Neuron (in vitro differentiated cells): Measurements from ENCODE around the gene APLF.
"Not testable (repeated sequence)": the region's sequence is repeated elsewhere in the genome, so short reads cannot be mapped to it uniquely, and the experiment has no call there.

Experiments used
- H2AFZ ChIP-seq: one replicate; pipeline ENCODE4 v1.6.1; 2013; ENCODE audit warnings: low read depth, mild to moderate bottlenecking, inconsistent platforms, low read length, moderate library complexity
- H3K27me3 ChIP-seq: one replicate; pipeline ENCODE4 v1.6.1; 2013; ENCODE audit warnings: low read length; ENCODE audit not compliant: insufficient read depth
- H3K36me3 ChIP-seq: one replicate; pipeline ENCODE4 v1.6.1; 2013; ENCODE audit warnings: low read length; ENCODE audit not compliant: insufficient read depth
- H3K4me1 ChIP-seq: one replicate; pipeline ENCODE4 v1.6.1; 2013; ENCODE audit warnings: low read length; ENCODE audit not compliant: insufficient read depth
- H3K4me3 ChIP-seq: 2 replicates; pipeline ENCODE4 v1.5.1; 2013; ENCODE audit warnings: mild to moderate bottlenecking, low read length, moderate library complexity
- H3K9me3 ChIP-seq: one replicate; pipeline ENCODE4 v1.6.1; 2013; ENCODE audit warnings: low read length

Gene APLF

DNA sequence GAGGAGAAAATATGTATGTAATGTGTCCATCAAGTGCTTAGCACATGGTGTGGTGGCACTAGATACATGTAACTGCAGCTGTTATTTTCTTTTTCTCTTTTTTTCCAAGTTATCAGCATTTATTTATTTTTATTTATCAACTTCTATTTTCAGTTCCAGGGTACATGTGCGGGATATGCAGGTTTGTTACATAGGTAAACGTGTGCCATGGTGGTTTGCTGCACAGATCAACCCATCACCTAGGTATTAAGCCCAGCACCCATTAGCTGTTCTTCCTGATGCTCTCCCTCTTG, 128.1 kb downstream of the APLF start:
- not testable (repeated sequence) for H2AFZ ChIP-seq, H3K9me3 ChIP-seq, H3K4me1 ChIP-seq, H3K27me3 ChIP-seq, H3K36me3 ChIP-seq, H3K4me3 ChIP-seq

DNA sequence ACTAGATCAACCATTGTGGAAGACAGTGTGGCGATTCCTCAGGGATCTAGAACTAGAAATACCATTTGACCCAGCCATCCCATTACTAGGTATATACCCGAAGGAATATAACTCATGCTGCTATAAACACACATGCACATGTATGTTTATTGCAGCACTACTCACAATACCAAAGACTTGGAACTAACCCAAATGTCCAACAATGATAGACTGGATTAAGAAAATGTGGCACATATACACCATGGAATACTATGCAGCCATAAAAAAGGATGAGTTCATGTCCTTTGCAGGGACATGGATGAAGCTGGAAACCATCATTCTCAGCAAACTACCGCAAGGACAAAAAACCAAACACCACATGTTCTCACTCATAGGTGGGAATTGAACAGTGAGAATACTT, 133.1 kb downstream of the APLF start:
- H2AFZ ChIP-seq, H3K9me3 ChIP-seq, H3K36me3 ChIP-seq, H3K27me3 ChIP-seq, H3K4me1 ChIP-seq, H3K4me3 ChIP-seq: not testable (repeated sequence)

DNA sequence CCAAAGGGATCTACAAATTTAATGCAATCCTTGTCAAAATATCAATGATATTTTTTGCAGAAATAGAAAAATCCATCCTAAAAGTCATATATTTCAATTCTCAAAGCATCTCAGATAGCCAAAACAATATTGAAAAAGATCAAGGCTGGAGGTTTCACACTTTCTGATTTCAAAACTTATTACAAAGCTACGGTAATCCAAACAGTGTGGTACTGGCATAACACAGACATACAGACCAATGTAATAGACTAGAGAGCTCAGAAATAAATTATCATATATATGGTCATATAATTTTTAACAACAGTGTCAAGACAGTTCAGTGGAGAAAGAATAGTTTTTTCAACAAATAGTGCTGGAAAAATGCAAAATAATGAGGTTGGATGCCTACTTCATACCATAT, 135.7 kb downstream of the APLF start:
- no peaks in the 10 kb centered on the region for H3K36me3 ChIP-seq
- H3K27me3 ChIP-seq = no peaks in the 10 kb centered on the region
- no peaks in the 10 kb centered on the region for H3K4me1 ChIP-seq
- no peak overlapping the region for H3K4me3 ChIP-seq
- H2AFZ ChIP-seq = no peak overlapping the region
- H3K9me3 ChIP-seq = peaks cover 2% of the 10 kb centered on the region

DNA sequence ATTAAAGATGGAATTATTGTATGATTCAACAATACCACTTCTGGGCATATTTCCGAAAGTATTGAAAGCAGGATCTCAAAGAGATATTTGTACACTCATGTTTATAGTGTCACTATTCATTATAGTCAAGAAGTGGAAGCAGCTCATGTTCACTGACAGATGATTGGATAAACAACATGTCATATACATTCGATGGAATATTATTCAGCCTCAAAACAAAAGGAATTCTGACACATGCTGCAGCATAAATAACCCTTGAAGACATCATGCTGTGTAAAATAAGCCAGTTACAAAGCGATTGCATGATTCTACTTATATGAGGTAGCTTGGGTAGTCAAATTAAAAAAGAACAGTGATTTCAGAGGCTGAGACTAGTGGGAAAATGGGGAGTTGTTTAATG, 136.7 kb downstream of the APLF start:
- H3K4me1 ChIP-seq = no peaks in the 10 kb centered on the region
- no peaks in the 10 kb centered on the region for H3K36me3 ChIP-seq
- H2AFZ ChIP-seq = no peak overlapping the region
- peaks cover 2% of the 10 kb centered on the region for H3K9me3 ChIP-seq
- no peaks in the 10 kb centered on the region for H3K27me3 ChIP-seq
- H3K4me3 ChIP-seq = no peak overlapping the region

GRCh38 chr2:68605939-68606338, 138.6 kb downstream of the APLF start:
- no peaks in the 10 kb centered on the region for H3K27me3 ChIP-seq
- no peak overlapping the region for H3K4me3 ChIP-seq
- no peak overlapping the region for H2AFZ ChIP-seq
- no peaks in the 10 kb centered on the region for H3K36me3 ChIP-seq
- H3K4me1 ChIP-seq = no peaks in the 10 kb centered on the region
- peaks cover 2% of the 10 kb centered on the region for H3K9me3 ChIP-seq

DNA sequence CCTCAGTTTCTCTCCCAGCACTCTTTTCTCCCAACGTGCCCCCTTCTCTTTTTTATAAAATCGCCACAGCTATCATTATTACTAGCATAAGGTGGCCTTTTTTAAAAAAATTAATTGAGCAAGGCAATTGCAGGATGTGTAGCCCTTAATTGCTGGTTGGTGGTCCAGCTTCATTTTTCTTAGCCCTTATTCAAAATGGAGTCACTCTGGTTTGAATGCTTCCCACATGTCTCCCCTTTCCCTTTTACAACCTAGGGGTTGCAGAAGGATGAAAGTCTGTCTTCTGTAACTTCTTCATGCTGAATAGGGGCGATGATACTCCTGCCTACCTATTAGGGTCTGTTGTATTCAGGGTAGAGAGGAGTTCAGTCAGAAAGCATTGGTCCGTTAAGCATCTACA, 139.4 kb downstream of the APLF start:
- Histone ChIP-seq H2AFZ (no peak overlapping the region), H3K4me3 (no peak overlapping the region), H3K27me3 (no peaks in the 10 kb centered on the region), H3K36me3 (no peaks in the 10 kb centered on the region), H3K9me3 (peaks cover 2% of the 10 kb centered on the region), H3K4me1 (no peaks in the 10 kb centered on the region)

- Histone ChIP-seq H3K4me3 (no peak overlapping the region), H3K9me3 (peaks cover 2% of the 10 kb centered on the region), H3K4me1 (no peaks in the 10 kb centered on the region), H2AFZ (no peak overlapping the region), H3K27me3 (no peaks in the 10 kb centered on the region), H3K36me3 (no peaks in the 10 kb centered on the region)
Observed at GRCh38 chr2:68607837-68608236, 140.5 kb downstream of the APLF start.

DNA sequence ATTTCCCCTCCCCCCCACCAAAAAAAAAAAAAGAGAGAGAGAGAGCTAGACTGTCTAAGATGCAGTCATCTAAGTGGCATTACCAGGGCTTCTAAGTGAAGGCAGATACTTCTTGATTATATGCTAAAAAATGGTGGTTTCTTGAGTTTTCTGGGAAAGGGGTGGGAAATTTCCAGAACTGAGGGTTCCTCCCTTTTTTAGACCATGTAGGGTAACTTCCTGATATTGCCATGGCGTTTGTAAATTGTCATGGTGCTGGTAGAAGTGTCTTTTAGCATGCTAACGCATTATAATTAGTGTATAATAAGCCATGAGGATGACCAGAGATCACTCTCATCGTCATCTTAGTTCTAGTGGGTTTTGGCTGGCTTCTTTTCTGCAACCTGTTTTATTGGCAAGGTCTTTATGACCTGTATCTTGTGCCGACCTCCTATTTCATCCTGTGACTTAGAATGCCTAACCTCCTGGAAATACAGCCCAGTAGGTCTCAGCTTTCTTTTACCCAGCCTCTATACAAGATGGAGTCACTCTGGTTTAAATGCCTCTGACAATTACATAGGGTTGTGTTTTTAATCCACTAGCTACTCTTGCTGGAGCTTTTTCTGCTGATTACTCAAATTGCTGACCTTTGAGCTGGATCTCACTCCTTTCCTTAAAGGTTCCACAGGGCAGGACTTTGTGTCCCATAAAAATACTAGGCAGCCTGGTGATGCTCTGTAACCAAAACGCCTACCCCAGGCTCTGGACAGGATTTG, 145.6 kb downstream of the APLF start:
- Histone ChIP-seq H3K27me3 (no peaks in the 10 kb centered on the region), H3K36me3 (no peaks in the 10 kb centered on the region), H3K9me3 (no peaks in the 10 kb centered on the region), H2AFZ (no peak overlapping the region), H3K4me1 (no peaks in the 10 kb centered on the region), H3K4me3 (no peak overlapping the region)

DNA sequence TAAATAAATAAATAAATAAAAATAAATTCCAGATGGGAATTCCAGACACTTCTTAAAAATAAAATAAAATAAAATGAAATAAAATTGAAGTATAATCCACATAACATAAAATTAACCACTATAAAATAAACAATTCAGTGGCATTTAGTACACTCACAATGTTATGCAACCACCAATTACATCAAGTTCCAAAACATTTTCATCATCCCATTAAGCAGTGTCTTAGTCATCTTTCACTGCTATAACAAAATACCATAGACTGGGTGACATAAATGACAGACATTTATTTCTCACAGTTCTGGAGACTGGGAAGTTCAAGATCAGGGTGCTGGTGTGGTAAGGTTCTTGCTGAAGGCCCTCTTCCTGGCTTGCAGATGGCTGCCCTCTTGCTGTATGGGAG, 153.4 kb downstream of the APLF start:
- Histone ChIP-seq H3K27me3 (no peaks in the 10 kb centered on the region), H3K4me3 (no peak overlapping the region), H3K9me3 (no peaks in the 10 kb centered on the region), H3K4me1 (no peaks in the 10 kb centered on the region), H3K36me3 (no peaks in the 10 kb centered on the region), H2AFZ (no peak overlapping the region)

DNA sequence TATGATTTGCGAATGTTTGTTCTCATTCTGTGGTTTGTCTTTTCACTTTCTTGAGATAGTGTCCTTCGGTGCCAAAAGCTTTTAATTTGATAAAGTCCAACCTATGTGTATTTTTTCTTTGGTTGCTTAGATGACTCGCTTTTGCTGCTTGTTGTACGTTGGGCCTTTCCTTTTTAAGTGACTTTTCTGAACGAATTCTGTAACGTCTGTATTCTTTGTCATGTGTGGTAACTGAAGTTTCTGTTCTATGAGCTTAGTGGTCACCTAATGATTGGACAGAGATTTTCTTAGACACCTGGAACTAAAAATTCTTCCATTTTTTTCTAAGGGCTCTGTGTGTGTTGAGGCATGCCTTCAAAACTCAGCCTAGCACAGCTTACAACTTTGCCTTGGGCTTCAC, 156.4 kb downstream of the APLF start:
- Histone ChIP-seq H3K9me3 (no peaks in the 10 kb centered on the region), H3K4me1 (no peaks in the 10 kb centered on the region), H3K36me3 (no peaks in the 10 kb centered on the region), H3K27me3 (no peaks in the 10 kb centered on the region), H3K4me3 (no peak overlapping the region), H2AFZ (no peak overlapping the region)

GRCh38 chr2:68627615-68628014, 160.2 kb downstream of the APLF start:
- no peaks in the 10 kb centered on the region for H3K9me3 ChIP-seq
- no peaks in the 10 kb centered on the region for H3K36me3 ChIP-seq
- no peaks in the 10 kb centered on the region for H3K4me1 ChIP-seq
- H3K4me3 ChIP-seq = no peak overlapping the region
- no peak overlapping the region for H2AFZ ChIP-seq
- peaks cover 3% of the 10 kb centered on the region for H3K27me3 ChIP-seq
